GM23338 (cell line): ENCODE data around the gene SLC44A4. TPM values are rescaled to one million over a fixed set of nuclear protein-coding genes. Genes with fewer than 3 reads are reported as not detected.
A peak's percentile ranks its signal among the peaks of the same experiment; 100 is the strongest.
"Not testable (repeated sequence)": the region's sequence is repeated elsewhere in the genome, so short reads cannot be mapped to it uniquely, and the experiment has no call there.

ENCODE experiments used
- ATAC-seq: fragments of 200-7000 bp; cut with Tn5 transposase; 3 replicates; pipeline ENCODE4 v1.9.1; 2020
- DNase-seq: peaks from one replicate; pipeline ENCODE4 v3.0.0-alpha.2; 2015; ENCODE audit warnings: low spot score
- H2AFZ ChIP-seq: fragments of 200-600 bp; sonication (generic); 2 replicates; pipeline ENCODE4 v1.8.0; 2016; ENCODE audit warnings: antibody characterized with exemption, mild to moderate bottlenecking, moderate library complexity
- H3F3A ChIP-seq: fragments of 200-600 bp; sonication (generic); replicated peaks from 2 replicates; pipeline ENCODE4 v1.8.0; 2017; ENCODE audit warnings: antibody characterized with exemption, mixed run types, low read depth
- H3K27ac ChIP-seq: fragments of 200-600 bp; sonication (generic); 2 replicates; pipeline ENCODE4 v1.6.1; 2016; ENCODE audit warnings: low read depth
- H3K27me3 ChIP-seq: fragments of 200-600 bp; sonication (generic); 2 replicates; pipeline ENCODE4 v1.8.0; 2016; ENCODE audit warnings: mild to moderate bottlenecking, mixed run types, moderate library complexity; ENCODE audit not compliant: insufficient read depth
- H3K36me3 ChIP-seq: fragments of 200-600 bp; sonication (generic); 2 replicates; pipeline ENCODE4 v1.8.0; 2016; ENCODE audit warnings: mild to moderate bottlenecking; ENCODE audit not compliant: insufficient read depth
- H3K4me1 ChIP-seq: fragments of 200-600 bp; sonication (generic); 2 replicates; pipeline ENCODE4 v1.8.0; 2016; ENCODE audit warnings: mild to moderate bottlenecking, moderate library complexity; ENCODE audit not compliant: insufficient read depth
- H3K4me2 ChIP-seq: fragments of 200-600 bp; sonication (generic); 2 replicates; pipeline ENCODE4 v1.7.1; 2017; ENCODE audit warnings: mixed run types
- H3K4me3 ChIP-seq: fragments of 200-600 bp; sonication (generic); 2 replicates; pipeline ENCODE4 v1.6.1; 2016; ENCODE audit warnings: mixed run types
- H3K79me2 ChIP-seq: fragments of 200-600 bp; sonication (generic); replicated peaks from 2 replicates; pipeline ENCODE4 v1.8.0; 2017; ENCODE audit warnings: mild to moderate bottlenecking; ENCODE audit not compliant: insufficient read depth
- H3K9me2 ChIP-seq: fragments of 200-600 bp; sonication (generic); 2 replicates; pipeline ENCODE4 v1.8.0; 2017; ENCODE audit not compliant: insufficient read depth
- H4K20me1 ChIP-seq: fragments of 200-600 bp; sonication (generic); replicated peaks from 2 replicates; pipeline ENCODE4 v1.8.0; 2017; ENCODE audit warnings: mild to moderate bottlenecking; ENCODE audit not compliant: insufficient read depth
- H3K27ac Mint-ChIP-seq: 2 replicates; pipeline ENCODE4 v1.8.0; 2020; ENCODE audit warnings: inconsistent platforms, mild to moderate bottlenecking, moderate library complexity, mixed read lengths
- H3K27me3 Mint-ChIP-seq: 3 replicates; pipeline ENCODE4 v1.8.0; 2022; ENCODE audit warnings: low read depth, mild to moderate bottlenecking, moderate library complexity, mixed read lengths, inconsistent platforms; ENCODE audit not compliant: insufficient read depth, poor library complexity
- H3K36me3 Mint-ChIP-seq: 3 replicates; pipeline ENCODE4 v1.8.0; 2021; ENCODE audit warnings: low read depth, mild to moderate bottlenecking, inconsistent platforms, moderate library complexity, mixed read lengths
- H3K4me1 Mint-ChIP-seq: 3 replicates; pipeline ENCODE4 v1.8.0; 2020; ENCODE audit warnings: mild to moderate bottlenecking, inconsistent platforms, mixed read lengths
- H3K4me3 Mint-ChIP-seq: 3 replicates; pipeline ENCODE4 v1.8.0; 2021; ENCODE audit warnings: moderate library complexity, mild to moderate bottlenecking, inconsistent platforms, mixed read lengths
- H3K9me3 Mint-ChIP-seq: 3 replicates; pipeline ENCODE4 v1.8.0; 2020; ENCODE audit warnings: moderate library complexity, mild to moderate bottlenecking, inconsistent platforms, mixed read lengths
- CREB1 ChIP-seq: fragments of 250-450 bp; sonication (Bioruptor Pico); IDR thresholded peaks from 2 replicates; pipeline ENCODE4 v1.5.0; 2020; ENCODE audit warnings: low read depth, mild to moderate bottlenecking, moderate library complexity
- JUNB ChIP-seq: IDR thresholded peaks from one replicate; pipeline ENCODE4 v1.6.1; 2016; ENCODE audit warnings: antibody characterized with exemption; ENCODE audit not compliant: unreplicated experiment
- NANOG ChIP-seq: IDR thresholded peaks from 2 replicates; pipeline ENCODE4 v1.6.1; 2016; ENCODE audit warnings: antibody characterized with exemption, borderline replicate concordance
- POLR2AphosphoS5 ChIP-seq: IDR thresholded peaks from 2 replicates; pipeline ENCODE4 v1.6.1; 2016; ENCODE audit warnings: antibody characterized with exemption, low read depth
- STAT1 ChIP-seq: IDR thresholded peaks from one replicate; pipeline ENCODE4 v1.6.1; 2016; ENCODE audit warnings: antibody characterized with exemption; ENCODE audit not compliant: unreplicated experiment
- polyA plus RNA-seq: library from polyadenylated mRNA; unstranded; fragments of >200 nt; fragmentation: Nextera tagmentation; extraction: Ambion mirVana; gene quantifications from 2 replicates; pipeline ENCODE4 v1.2.1, GENCODE V29; 2016
- total RNA-seq: library from RNA; depleted of rRNA; stranded (reverse); fragments of >200 nt; shearing (Covaris generic); gene quantifications from 2 replicates; pipeline ENCODE4 v1.2.3, GENCODE V29; 2014
- TF ChIP-seq, protein P1 (sequence below): IDR thresholded peaks from one replicate; pipeline ENCODE4 v1.6.1; 2018; ENCODE audit warnings: antibody characterized with exemption; ENCODE audit not compliant: unreplicated experiment

Gene SLC44A4
- total and polyA plus RNA-seq, 2 experiments from 2014 or later = 1.1 to 3.7 TPM

DNA sequence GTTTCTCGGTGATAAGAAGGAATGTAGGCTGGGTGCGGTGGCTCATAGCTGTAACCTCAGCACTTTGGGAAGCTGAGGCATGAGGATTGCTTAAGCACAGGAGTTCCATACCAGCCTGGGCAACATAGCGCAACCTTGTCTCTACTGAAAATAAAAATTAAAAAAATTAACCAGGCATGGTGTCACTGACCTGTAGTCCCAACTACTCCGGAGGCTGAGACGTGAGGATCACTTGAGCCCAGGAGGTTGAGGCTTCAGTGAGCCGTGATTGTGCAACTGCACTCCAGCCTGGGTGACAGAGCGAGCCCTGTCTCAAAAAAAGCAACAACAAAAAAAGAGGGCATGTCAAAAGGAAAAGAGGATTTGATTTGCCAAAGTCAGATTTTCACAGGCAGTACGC lies 20.1 kb downstream of the SLC44A4 start:
- no peak overlapping the region for H3K27ac Mint-ChIP-seq
- H3K36me3 ChIP-seq = no peaks in the 10 kb centered on the region
- 0 out of 2 replicates have a peak, but pooled peaks cover 8% of the 10 kb centered on the region for H3F3A ChIP-seq
- H3K4me2 ChIP-seq = no peak overlapping the region
- peaks cover 3% of the 10 kb centered on the region; the same call in 1 of the 2 replicates for H4K20me1 ChIP-seq
- no peak overlapping the region for H2AFZ ChIP-seq
- H3K9me3 Mint-ChIP-seq = peaks cover 12% of the 10 kb centered on the region
- peaks cover 2% of the 10 kb centered on the region; the same call in 1 of the 3 replicates for H3K4me1 Mint-ChIP-seq
- no peak overlapping the region for H3K27ac ChIP-seq
- no peak for DNase-seq
- H3K4me1 ChIP-seq = peaks cover 7% of the 10 kb centered on the region; the same call in 1 of the 2 replicates
- no peak for ATAC-seq
- peaks cover 12% of the 10 kb centered on the region for H3K27me3 Mint-ChIP-seq
- H3K9me2 ChIP-seq = no peaks in the 10 kb centered on the region
- TF ChIP-seq JUNB = no peak
- no peak for TF ChIP-seq POLR2AphosphoS5
- TF ChIP-seq STAT1 = no peak
- TF ChIP-seq CREB1 (CRISPR knock-in tag) = no peak
- TF ChIP-seq, protein P1, sequence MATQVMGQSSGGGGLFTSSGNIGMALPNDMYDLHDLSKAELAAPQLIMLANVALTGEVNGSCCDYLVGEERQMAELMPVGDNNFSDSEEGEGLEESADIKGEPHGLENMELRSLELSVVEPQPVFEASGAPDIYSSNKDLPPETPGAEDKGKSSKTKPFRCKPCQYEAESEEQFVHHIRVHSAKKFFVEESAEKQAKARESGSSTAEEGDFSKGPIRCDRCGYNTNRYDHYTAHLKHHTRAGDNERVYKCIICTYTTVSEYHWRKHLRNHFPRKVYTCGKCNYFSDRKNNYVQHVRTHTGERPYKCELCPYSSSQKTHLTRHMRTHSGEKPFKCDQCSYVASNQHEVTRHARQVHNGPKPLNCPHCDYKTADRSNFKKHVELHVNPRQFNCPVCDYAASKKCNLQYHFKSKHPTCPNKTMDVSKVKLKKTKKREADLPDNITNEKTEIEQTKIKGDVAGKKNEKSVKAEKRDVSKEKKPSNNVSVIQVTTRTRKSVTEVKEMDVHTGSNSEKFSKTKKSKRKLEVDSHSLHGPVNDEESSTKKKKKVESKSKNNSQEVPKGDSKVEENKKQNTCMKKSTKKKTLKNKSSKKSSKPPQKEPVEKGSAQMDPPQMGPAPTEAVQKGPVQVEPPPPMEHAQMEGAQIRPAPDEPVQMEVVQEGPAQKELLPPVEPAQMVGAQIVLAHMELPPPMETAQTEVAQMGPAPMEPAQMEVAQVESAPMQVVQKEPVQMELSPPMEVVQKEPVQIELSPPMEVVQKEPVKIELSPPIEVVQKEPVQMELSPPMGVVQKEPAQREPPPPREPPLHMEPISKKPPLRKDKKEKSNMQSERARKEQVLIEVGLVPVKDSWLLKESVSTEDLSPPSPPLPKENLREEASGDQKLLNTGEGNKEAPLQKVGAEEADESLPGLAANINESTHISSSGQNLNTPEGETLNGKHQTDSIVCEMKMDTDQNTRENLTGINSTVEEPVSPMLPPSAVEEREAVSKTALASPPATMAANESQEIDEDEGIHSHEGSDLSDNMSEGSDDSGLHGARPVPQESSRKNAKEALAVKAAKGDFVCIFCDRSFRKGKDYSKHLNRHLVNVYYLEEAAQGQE = no peak
- no peak for TF ChIP-seq NANOG
- H3K36me3 Mint-ChIP-seq = peaks cover 28% of the 10 kb centered on the region
- H3K79me2 ChIP-seq = peaks cover 8% of the 10 kb centered on the region; the same call in 1 of the 2 replicates
- H3K27me3 ChIP-seq = no peaks in the 10 kb centered on the region
- H3K4me3 ChIP-seq = no peak overlapping the region
- H3K4me3 Mint-ChIP-seq = no peak overlapping the region

DNA sequence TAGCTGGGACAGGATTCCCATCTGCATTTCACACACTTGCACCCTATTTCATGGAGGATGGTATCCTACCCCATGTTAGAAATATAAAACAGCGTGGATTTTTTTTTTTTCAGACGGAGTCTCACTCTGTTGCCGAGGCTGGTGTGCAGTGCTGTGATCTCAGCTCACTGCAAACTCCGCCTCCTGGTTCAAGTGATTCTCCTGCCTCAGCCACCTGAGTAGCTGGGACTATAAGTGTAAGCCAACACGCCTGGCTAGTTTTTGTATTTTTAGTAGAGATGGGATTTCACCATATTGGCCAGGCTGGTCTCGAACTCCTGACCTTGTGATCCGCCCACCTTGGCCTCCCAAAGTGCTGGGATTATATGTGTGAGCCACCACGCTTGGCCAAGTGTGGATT lies 21.0 kb downstream of the SLC44A4 start:
- H3K79me2 ChIP-seq, H3K4me1 ChIP-seq, H3K27ac Mint-ChIP-seq, H3K9me2 ChIP-seq, H4K20me1 ChIP-seq, H3K4me3 ChIP-seq, H3K4me3 Mint-ChIP-seq, H3K36me3 ChIP-seq, H2AFZ ChIP-seq, H3K27me3 Mint-ChIP-seq, H3F3A ChIP-seq, H3K27me3 ChIP-seq, H3K4me2 ChIP-seq, DNase-seq, ATAC-seq, H3K27ac ChIP-seq, H3K4me1 Mint-ChIP-seq: not testable (repeated sequence)
- H3K36me3 Mint-ChIP-seq = peaks cover 30% of the 10 kb centered on the region
- H3K9me3 Mint-ChIP-seq = peaks cover 16% of the 10 kb centered on the region

DNA sequence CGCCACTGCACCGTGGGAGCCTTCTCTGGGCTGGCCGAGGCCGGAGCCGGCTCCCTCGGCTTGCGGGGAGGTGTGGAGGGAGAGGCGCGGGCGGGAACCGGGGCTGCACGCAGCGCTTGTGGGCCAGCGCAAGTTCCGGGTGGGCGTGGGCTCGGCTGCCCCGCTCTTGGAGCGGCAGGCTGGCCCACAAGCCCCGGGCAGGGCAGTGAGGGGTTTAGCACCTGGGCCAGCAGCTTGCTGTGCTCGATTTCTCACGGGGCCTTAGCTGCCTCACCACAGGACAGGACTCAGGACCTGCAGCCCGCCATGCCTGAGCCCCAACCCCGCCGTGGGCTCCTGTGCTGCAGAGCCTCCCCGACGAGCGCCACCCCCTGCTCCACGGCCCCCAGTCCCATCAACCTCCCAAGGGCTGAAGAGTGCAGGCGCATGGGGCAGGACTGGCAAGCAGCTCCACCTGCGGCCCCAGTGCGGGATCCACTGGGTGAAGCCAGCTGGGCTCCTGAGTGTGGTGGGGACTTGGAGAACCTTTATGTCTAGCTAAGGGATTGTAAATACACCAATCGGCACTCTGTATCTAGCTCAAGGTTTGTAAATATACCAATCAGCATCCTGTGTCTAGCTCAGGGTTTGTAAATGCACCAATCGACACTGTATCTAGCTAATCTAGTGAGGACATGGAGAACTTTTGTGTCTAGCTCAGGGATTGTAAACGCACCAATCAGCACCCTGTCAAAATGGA lies 26.6 kb downstream of the SLC44A4 start:
- Histone ChIP-seq H3K4me3 (peak overlapping the region; percentile 43), H3F3A (peaks cover 11% of the 10 kb centered on the region; the same call in 1 of the 2 replicates), H3K4me2 (peak overlapping the region; percentile 78), H2AFZ (peak overlapping the region; percentile 92)
- H3K27ac Mint-ChIP-seq, H3K79me2 ChIP-seq, H3K27me3 ChIP-seq, H3K27me3 Mint-ChIP-seq, H3K4me1 Mint-ChIP-seq, H3K4me1 ChIP-seq, H3K9me2 ChIP-seq, H4K20me1 ChIP-seq, H3K4me3 Mint-ChIP-seq, H3K36me3 ChIP-seq, H3K27ac ChIP-seq: not testable (repeated sequence)
- DNase-seq (peak; percentile 58), ATAC-seq (peak; percentile 78)
- peaks cover 23% of the 10 kb centered on the region for H3K36me3 Mint-ChIP-seq
- H3K9me3 Mint-ChIP-seq = peaks cover 22% of the 10 kb centered on the region
